H9 (cell line): ENCODE measurements around the gene STK10. TPM values are rescaled to one million over a fixed set of nuclear protein-coding genes. Genes with fewer than 3 reads are reported as not detected.

ENCODE experiments used
- DNase-seq: peaks from one replicate; pipeline ENCODE4 v3.0.0-alpha.2; 2017
- H2AFZ ChIP-seq: one replicate; pipeline ENCODE4 v1.6.1; 2013; ENCODE audit warnings: mild to moderate bottlenecking, low read length, control low read depth, moderate library complexity
- H2AK5ac ChIP-seq: 2 replicates; pipeline ENCODE4 v1.6.1; 2013; ENCODE audit warnings: low read length, control low read depth, mixed read lengths; ENCODE audit not compliant: insufficient read length
- H2BK120ac ChIP-seq: one replicate; pipeline ENCODE4 v1.6.1; 2013; ENCODE audit warnings: low read depth, mild to moderate bottlenecking, low read length, control low read depth, inconsistent platforms; ENCODE audit not compliant: poor library complexity, severe bottlenecking
- H2BK12ac ChIP-seq: 2 replicates; pipeline ENCODE4 v1.6.1; 2013; ENCODE audit warnings: low read length, control low read depth, mixed read lengths, low read depth; ENCODE audit not compliant: insufficient read length
- H2BK15ac ChIP-seq: 2 replicates; pipeline ENCODE4 v1.6.1; 2013; ENCODE audit warnings: low read depth, low read length, control low read depth
- H2BK20ac ChIP-seq: one replicate; pipeline ENCODE4 v1.6.1; 2013; ENCODE audit warnings: low read depth, mild to moderate bottlenecking, low read length, control low read depth, inconsistent platforms; ENCODE audit not compliant: poor library complexity, severe bottlenecking
- H2BK5ac ChIP-seq: 2 replicates; pipeline ENCODE4 v1.6.1; 2013; ENCODE audit warnings: low read length, control low read depth, mixed read lengths; ENCODE audit not compliant: insufficient read length
- H3K14ac ChIP-seq: 2 replicates; pipeline ENCODE4 v1.6.1; 2013; ENCODE audit warnings: low read length, control low read depth; ENCODE audit not compliant: insufficient read depth
- H3K18ac ChIP-seq: 2 replicates; pipeline ENCODE4 v1.6.1; 2013; ENCODE audit warnings: low read depth, mild to moderate bottlenecking, mixed read lengths, low read length, control low read depth; ENCODE audit not compliant: insufficient read length
- H3K23ac ChIP-seq: 2 replicates; pipeline ENCODE4 v1.6.1; 2013; ENCODE audit warnings: low read length, control low read depth, mixed read lengths, low read depth; ENCODE audit not compliant: insufficient read length
- H3K23me2 ChIP-seq: 2 replicates; pipeline ENCODE4 v1.6.1; 2013; ENCODE audit warnings: low read depth, mild to moderate bottlenecking, mixed read lengths, low read length, control low read depth; ENCODE audit not compliant: insufficient read length, poor library complexity, severe bottlenecking
- H3K27ac ChIP-seq: 2 replicates; pipeline ENCODE4 v1.5.1; 2013; ENCODE audit warnings: low read length, control low read depth, mixed read lengths, low read depth; ENCODE audit not compliant: insufficient read length
- H3K27me3 ChIP-seq: 2 replicates; pipeline ENCODE4 v1.6.1; 2013; ENCODE audit warnings: low read length, control low read depth, inconsistent platforms; ENCODE audit not compliant: insufficient read depth
- H3K4ac ChIP-seq: 2 replicates; pipeline ENCODE4 v1.6.1; 2013; ENCODE audit warnings: low read depth, mild to moderate bottlenecking, control low read depth, inconsistent platforms, low read length, moderate library complexity
- H3K4me1 ChIP-seq: 2 replicates; pipeline ENCODE4 v1.6.1; 2013; ENCODE audit warnings: low read length, control low read depth, inconsistent platforms; ENCODE audit not compliant: insufficient read depth
- H3K4me2 ChIP-seq: 2 replicates; pipeline ENCODE4 v1.6.1; 2013; ENCODE audit warnings: low read length, control low read depth, mixed read lengths; ENCODE audit not compliant: insufficient read length, insufficient read depth
- H3K56ac ChIP-seq: 2 replicates; pipeline ENCODE4 v1.6.1; 2013; ENCODE audit warnings: low read depth, mild to moderate bottlenecking, mixed read lengths, low read length, control low read depth; ENCODE audit not compliant: insufficient read length
- H3K79me1 ChIP-seq: 2 replicates; pipeline ENCODE4 v1.6.1; 2013; ENCODE audit warnings: low read depth, mild to moderate bottlenecking, moderate library complexity, low read length, control low read depth, inconsistent platforms; ENCODE audit not compliant: insufficient read depth, poor library complexity, severe bottlenecking
- H3K79me2 ChIP-seq: 2 replicates; pipeline ENCODE4 v1.6.1; 2013; ENCODE audit warnings: low read length, control low read depth, inconsistent platforms; ENCODE audit not compliant: insufficient read depth
- H3K9ac ChIP-seq: 2 replicates; pipeline ENCODE4 v1.6.1; 2013; ENCODE audit warnings: low read length, control low read depth, mixed read lengths; ENCODE audit not compliant: insufficient read length; ENCODE audit errors: extremely low read depth
- H3K9me3 ChIP-seq: one replicate; pipeline ENCODE4 v1.6.1; 2013; ENCODE audit warnings: low read depth, low read length, inconsistent platforms; ENCODE audit not compliant: control insufficient read depth
- H3T11ph ChIP-seq: one replicate; pipeline ENCODE4 v1.6.1; 2013; ENCODE audit warnings: mild to moderate bottlenecking, low read length, control low read depth, inconsistent platforms
- H4K20me1 ChIP-seq: one replicate; pipeline ENCODE4 v1.6.1; 2013; ENCODE audit not compliant: control insufficient read depth, insufficient read length, insufficient read depth
- H4K5ac ChIP-seq: 2 replicates; pipeline ENCODE4 v1.6.1; 2013; ENCODE audit warnings: low read depth, mild to moderate bottlenecking, mixed read lengths, low read length, control low read depth; ENCODE audit not compliant: insufficient read length
- H4K8ac ChIP-seq: replicated peaks from 2 replicates; pipeline ENCODE4 v1.6.1; 2013; ENCODE audit warnings: low read length, control low read depth, mixed read lengths, low read depth; ENCODE audit not compliant: insufficient read length
- H4K91ac ChIP-seq: 2 replicates; pipeline ENCODE4 v1.6.1; 2013; ENCODE audit warnings: low read depth, mild to moderate bottlenecking, moderate library complexity, mixed read lengths, low read length, control low read depth; ENCODE audit not compliant: insufficient read length
- H3K27ac Mint-ChIP-seq, 3 experiments: 2 replicates in 2 of 3; 3 replicates in 1 of 3; pipeline ENCODE4 v1.8.0; 2020 to 2021; ENCODE audit warnings: mixed read lengths in 3 of 3, mild to moderate bottlenecking in 1 of 3, moderate library complexity in 1 of 3
- H3K27me3 Mint-ChIP-seq: 2 replicates; pipeline ENCODE4 v1.8.0; 2021; ENCODE audit warnings: low read depth, mild to moderate bottlenecking, moderate library complexity, mixed read lengths
- H3K36me3 Mint-ChIP-seq, 3 experiments: 2 replicates in 2 of 3; 3 replicates in 1 of 3; pipeline ENCODE4 v1.8.0; 2020 to 2021; ENCODE audit warnings: low read depth in 3 of 3, mixed read lengths in 3 of 3; ENCODE audit not compliant: insufficient read depth in 1 of 3
- H3K4me1 Mint-ChIP-seq, 2 experiments: 2 replicates each; pipeline ENCODE4 v1.8.0; 2020; ENCODE audit warnings: mixed read lengths in 2 of 2
- H3K4me3 Mint-ChIP-seq, 2 experiments: 2 replicates in 1 of 2; 3 replicates in 1 of 2; pipeline ENCODE4 v1.8.0; 2020 to 2021; ENCODE audit warnings: mild to moderate bottlenecking in 2 of 2, mixed read lengths in 2 of 2, moderate library complexity in 1 of 2
- H3K9me3 Mint-ChIP-seq, 2 experiments: 2 replicates in 1 of 2; 3 replicates in 1 of 2; pipeline ENCODE4 v1.8.0; 2020; ENCODE audit warnings: mild to moderate bottlenecking in 2 of 2, mixed read lengths in 2 of 2, moderate library complexity in 1 of 2
- CTCF ChIP-seq: fragments of 200-600 bp; sonication (generic); conservative IDR thresholded peaks from 3 replicates; pipeline ENCODE4 v1.8.0; 2021; ENCODE audit warnings: antibody characterized with exemption, mild to moderate bottlenecking
- whole genome bisulfite sequencing: extraction: QIAGEN DNeasy Blood & Tissue Kit; methylation state at CpG from one replicate; pipeline ENCODE4 v1.1.7; 2013; ENCODE audit warnings: missing lambda C conversion rate, low lambda C conversion rate, mixed read lengths; ENCODE audit not compliant: insufficient read length; ENCODE audit errors: extremely low coverage; 5-methylcytosine and 5-hydroxymethylcytosine counted together
- total RNA-seq: library from RNA; stranded (reverse); gene quantifications from 2 replicates; pipeline ENCODE4 v1.2.1, GENCODE V29; 2021

STK10 gene
- total RNA-seq, 1 experiment from 2014 or later: 14.6 TPM

- H4K5ac ChIP-seq: no peak overlapping the region
- no peak overlapping the region for H3K14ac ChIP-seq
- peaks cover 10% of the 10 kb centered on the region; the same call in 1 of the 2 replicates for H3K4me1 ChIP-seq
- TF ChIP-seq CTCF: no peak
- no peaks in the 10 kb centered on the region for H3K9me3 ChIP-seq
- no peak overlapping the region for H2BK15ac ChIP-seq
- no peaks in the 10 kb centered on the region for H3K23me2 ChIP-seq
- no CpG with 5 or more reads among the region's 7 CpGs for WGBS
- H2BK120ac ChIP-seq: no peak overlapping the region
- no peak overlapping the region for H3K4ac ChIP-seq
- H2AFZ ChIP-seq: no peak overlapping the region
- no peak overlapping the region for H3K27ac ChIP-seq
- H3T11ph ChIP-seq: no peak overlapping the region
- no peak overlapping the region for H3K56ac ChIP-seq
- H3K79me1 ChIP-seq: no peaks in the 10 kb centered on the region
- no peak overlapping the region for H4K91ac ChIP-seq
- H3K9ac ChIP-seq: no peak overlapping the region
- no peak for DNase-seq
- H4K8ac ChIP-seq: no peak overlapping the region
- Mint-ChIP-seq H3K36me3 (peaks cover 0 to 4% (median 3%) of the 10 kb centered on the region in 3 experiments; a peak in 5 of 7 replicates), H3K27me3 (no peaks in the 10 kb centered on the region; the same call in 1 of the 2 replicates), H3K27ac (no peak overlapping the region), H3K9me3 (no peaks in the 10 kb centered on the region), H3K4me3 (no peak overlapping the region), H3K4me1 (peaks cover 44 to 47% of the 10 kb centered on the region in 2 experiments)
- no peak overlapping the region for H2BK20ac ChIP-seq
- H3K4me2 ChIP-seq: no peak overlapping the region
- no peak overlapping the region for H2BK5ac ChIP-seq
- no peak overlapping the region for H2BK12ac ChIP-seq
- peaks cover 2% of the 10 kb centered on the region; the same call in 1 of the 2 replicates for H3K79me2 ChIP-seq
- no peak overlapping the region for H2AK5ac ChIP-seq
- no peak overlapping the region for H3K18ac ChIP-seq
- H3K27me3 ChIP-seq: no peaks in the 10 kb centered on the region
- peaks cover 2% of the 10 kb centered on the region for H4K20me1 ChIP-seq
- H3K23ac ChIP-seq: no peak overlapping the region
Measured at GRCh38 chr5:172177176-172177575, 10.8 kb downstream of the STK10 start.
